WTC11 (cell line): ENCODE data around the gene ABCG8.

Source experiments
- ATF1 ChIP-seq: sonication (generic); formaldehyde crosslinking; IDR thresholded peaks from 2 replicates; pipeline ENCODE4 v1.8.1; 2023; ENCODE audit warnings: mild to moderate bottlenecking, moderate library complexity, missing genetic modification reagents
- ESRRA ChIP-seq: sonication (generic); formaldehyde crosslinking; IDR thresholded peaks from 2 replicates; pipeline ENCODE4 v1.8.1; 2022; ENCODE audit warnings: mild to moderate bottlenecking, missing genetic modification reagents, borderline replicate concordance
- FOXJ3 ChIP-seq: sonication (generic); formaldehyde crosslinking; IDR thresholded peaks from 2 replicates; pipeline ENCODE4 v1.9.0; 2021; ENCODE audit warnings: missing genetic modification reagents, mild to moderate bottlenecking, borderline replicate concordance
- FOXP1 ChIP-seq: sonication (generic); formaldehyde crosslinking; IDR thresholded peaks from 2 replicates; pipeline ENCODE4 v1.8.0; 2022; ENCODE audit warnings: missing genetic modification reagents, mild to moderate bottlenecking, moderate library complexity, borderline replicate concordance
- IRF1 ChIP-seq: sonication (generic); formaldehyde crosslinking; IDR thresholded peaks from 2 replicates; pipeline ENCODE4 v1.8.0; 2023; ENCODE audit warnings: missing genetic modification reagents
- JUN ChIP-seq: sonication (generic); formaldehyde crosslinking; IDR thresholded peaks from 2 replicates; pipeline ENCODE4 v1.8.0; 2023; ENCODE audit warnings: mild to moderate bottlenecking, missing genetic modification reagents
- MAX ChIP-seq: sonication (generic); formaldehyde crosslinking; IDR thresholded peaks from 2 replicates; pipeline ENCODE4 v1.8.0; 2022; ENCODE audit warnings: mild to moderate bottlenecking, missing genetic modification reagents
- NFATC4 ChIP-seq: fragments of 250-450 bp; sonication (Bioruptor Pico); IDR thresholded peaks from 2 replicates; pipeline ENCODE4 v1.9.0; 2021; ENCODE audit warnings: mild to moderate bottlenecking
- ZNF396 ChIP-seq: fragments of 250-450 bp; sonication (Bioruptor Pico); IDR thresholded peaks from 2 replicates; pipeline ENCODE4 v1.8.0; 2021; ENCODE audit warnings: mild to moderate bottlenecking, moderate library complexity, borderline replicate concordance
- TF ChIP-seq, protein P1 (sequence below): fragments of 200-600 bp; IDR thresholded peaks from 2 replicates; pipeline ENCODE4 v1.8.0; 2022; ENCODE audit warnings: antibody characterized with exemption
- TF ChIP-seq, protein P2 (sequence below): sonication (generic); formaldehyde crosslinking; IDR thresholded peaks from 2 replicates; pipeline ENCODE4 v1.8.1; 2022; ENCODE audit warnings: mild to moderate bottlenecking, missing genetic modification reagents, moderate library complexity, borderline replicate concordance
- TF ChIP-seq, protein P3 (sequence below): sonication (generic); formaldehyde crosslinking; IDR thresholded peaks from 2 replicates; pipeline ENCODE4 v1.8.0; 2022; ENCODE audit warnings: mild to moderate bottlenecking, missing genetic modification reagents
- TF ChIP-seq, protein P4 (sequence below): sonication (generic); formaldehyde crosslinking; IDR thresholded peaks from 2 replicates; pipeline ENCODE4 v1.8.1; 2023; ENCODE audit warnings: mild to moderate bottlenecking, missing genetic modification reagents

DNA sequence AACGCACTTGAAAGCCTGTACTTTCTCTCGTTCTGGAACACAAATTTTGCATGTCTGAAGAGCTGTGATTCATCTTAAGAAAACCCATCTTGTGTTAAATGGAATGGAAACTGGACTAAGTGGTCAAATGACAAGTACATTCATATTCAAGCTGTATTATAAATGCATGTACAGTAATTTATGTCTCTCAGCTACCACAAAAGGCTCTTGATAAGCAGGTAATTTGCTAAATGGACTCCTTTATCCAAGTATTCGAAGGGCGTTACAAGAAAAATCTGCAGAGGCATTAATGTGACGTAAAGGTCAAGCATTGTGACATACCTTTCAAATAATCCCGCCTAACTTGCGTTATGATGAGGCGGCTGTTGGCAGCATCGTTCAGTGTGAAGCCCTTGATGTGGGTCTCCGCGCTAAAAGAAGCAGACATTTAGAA lies 66.6 kb downstream of the ABCG8 start:
- TF ChIP-seq ZNF396 (CRISPR knock-in tag) (no peak), JUN (CRISPR knock-in tag) (no peak), FOXJ3 (CRISPR knock-in tag) (no peak), IRF1 (CRISPR knock-in tag) (no peak), ATF1 (CRISPR knock-in tag) (no peak), ESRRA (CRISPR knock-in tag) (no peak), FOXP1 (CRISPR knock-in tag) (no peak), MAX (CRISPR knock-in tag) (no peak), NFATC4 (no peak)
- TF ChIP-seq, protein P1, sequence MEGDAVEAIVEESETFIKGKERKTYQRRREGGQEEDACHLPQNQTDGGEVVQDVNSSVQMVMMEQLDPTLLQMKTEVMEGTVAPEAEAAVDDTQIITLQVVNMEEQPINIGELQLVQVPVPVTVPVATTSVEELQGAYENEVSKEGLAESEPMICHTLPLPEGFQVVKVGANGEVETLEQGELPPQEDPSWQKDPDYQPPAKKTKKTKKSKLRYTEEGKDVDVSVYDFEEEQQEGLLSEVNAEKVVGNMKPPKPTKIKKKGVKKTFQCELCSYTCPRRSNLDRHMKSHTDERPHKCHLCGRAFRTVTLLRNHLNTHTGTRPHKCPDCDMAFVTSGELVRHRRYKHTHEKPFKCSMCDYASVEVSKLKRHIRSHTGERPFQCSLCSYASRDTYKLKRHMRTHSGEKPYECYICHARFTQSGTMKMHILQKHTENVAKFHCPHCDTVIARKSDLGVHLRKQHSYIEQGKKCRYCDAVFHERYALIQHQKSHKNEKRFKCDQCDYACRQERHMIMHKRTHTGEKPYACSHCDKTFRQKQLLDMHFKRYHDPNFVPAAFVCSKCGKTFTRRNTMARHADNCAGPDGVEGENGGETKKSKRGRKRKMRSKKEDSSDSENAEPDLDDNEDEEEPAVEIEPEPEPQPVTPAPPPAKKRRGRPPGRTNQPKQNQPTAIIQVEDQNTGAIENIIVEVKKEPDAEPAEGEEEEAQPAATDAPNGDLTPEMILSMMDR, result no peak
- TF ChIP-seq, protein P2, sequence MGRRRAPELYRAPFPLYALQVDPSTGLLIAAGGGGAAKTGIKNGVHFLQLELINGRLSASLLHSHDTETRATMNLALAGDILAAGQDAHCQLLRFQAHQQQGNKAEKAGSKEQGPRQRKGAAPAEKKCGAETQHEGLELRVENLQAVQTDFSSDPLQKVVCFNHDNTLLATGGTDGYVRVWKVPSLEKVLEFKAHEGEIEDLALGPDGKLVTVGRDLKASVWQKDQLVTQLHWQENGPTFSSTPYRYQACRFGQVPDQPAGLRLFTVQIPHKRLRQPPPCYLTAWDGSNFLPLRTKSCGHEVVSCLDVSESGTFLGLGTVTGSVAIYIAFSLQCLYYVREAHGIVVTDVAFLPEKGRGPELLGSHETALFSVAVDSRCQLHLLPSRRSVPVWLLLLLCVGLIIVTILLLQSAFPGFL (CRISPR knock-in tag), result no peak
- TF ChIP-seq, protein P3, sequence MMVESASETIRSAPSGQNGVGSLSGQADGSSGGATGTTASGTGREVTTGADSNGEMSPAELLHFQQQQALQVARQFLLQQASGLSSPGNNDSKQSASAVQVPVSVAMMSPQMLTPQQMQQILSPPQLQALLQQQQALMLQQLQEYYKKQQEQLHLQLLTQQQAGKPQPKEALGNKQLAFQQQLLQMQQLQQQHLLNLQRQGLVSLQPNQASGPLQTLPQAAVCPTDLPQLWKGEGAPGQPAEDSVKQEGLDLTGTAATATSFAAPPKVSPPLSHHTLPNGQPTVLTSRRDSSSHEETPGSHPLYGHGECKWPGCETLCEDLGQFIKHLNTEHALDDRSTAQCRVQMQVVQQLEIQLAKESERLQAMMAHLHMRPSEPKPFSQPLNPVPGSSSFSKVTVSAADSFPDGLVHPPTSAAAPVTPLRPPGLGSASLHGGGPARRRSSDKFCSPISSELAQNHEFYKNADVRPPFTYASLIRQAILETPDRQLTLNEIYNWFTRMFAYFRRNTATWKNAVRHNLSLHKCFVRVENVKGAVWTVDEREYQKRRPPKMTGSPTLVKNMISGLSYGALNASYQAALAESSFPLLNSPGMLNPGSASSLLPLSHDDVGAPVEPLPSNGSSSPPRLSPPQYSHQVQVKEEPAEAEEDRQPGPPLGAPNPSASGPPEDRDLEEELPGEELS, result no peak
- TF ChIP-seq, protein P4, sequence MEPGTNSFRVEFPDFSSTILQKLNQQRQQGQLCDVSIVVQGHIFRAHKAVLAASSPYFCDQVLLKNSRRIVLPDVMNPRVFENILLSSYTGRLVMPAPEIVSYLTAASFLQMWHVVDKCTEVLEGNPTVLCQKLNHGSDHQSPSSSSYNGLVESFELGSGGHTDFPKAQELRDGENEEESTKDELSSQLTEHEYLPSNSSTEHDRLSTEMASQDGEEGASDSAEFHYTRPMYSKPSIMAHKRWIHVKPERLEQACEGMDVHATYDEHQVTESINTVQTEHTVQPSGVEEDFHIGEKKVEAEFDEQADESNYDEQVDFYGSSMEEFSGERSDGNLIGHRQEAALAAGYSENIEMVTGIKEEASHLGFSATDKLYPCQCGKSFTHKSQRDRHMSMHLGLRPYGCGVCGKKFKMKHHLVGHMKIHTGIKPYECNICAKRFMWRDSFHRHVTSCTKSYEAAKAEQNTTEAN (CRISPR knock-in tag), result no peak
